ENCODE data around the gene RPP14. TPM values are rescaled to one million over a fixed set of nuclear protein-coding genes. Genes with fewer than 3 reads are reported as not detected.
A peak's percentile ranks its signal among the peaks of the same experiment; 100 is the strongest.

Gene RPP14
- total and polyA plus RNA-seq, 2 experiments from 2014 or later, result 11.7 to 18.6 TPM

DNA sequence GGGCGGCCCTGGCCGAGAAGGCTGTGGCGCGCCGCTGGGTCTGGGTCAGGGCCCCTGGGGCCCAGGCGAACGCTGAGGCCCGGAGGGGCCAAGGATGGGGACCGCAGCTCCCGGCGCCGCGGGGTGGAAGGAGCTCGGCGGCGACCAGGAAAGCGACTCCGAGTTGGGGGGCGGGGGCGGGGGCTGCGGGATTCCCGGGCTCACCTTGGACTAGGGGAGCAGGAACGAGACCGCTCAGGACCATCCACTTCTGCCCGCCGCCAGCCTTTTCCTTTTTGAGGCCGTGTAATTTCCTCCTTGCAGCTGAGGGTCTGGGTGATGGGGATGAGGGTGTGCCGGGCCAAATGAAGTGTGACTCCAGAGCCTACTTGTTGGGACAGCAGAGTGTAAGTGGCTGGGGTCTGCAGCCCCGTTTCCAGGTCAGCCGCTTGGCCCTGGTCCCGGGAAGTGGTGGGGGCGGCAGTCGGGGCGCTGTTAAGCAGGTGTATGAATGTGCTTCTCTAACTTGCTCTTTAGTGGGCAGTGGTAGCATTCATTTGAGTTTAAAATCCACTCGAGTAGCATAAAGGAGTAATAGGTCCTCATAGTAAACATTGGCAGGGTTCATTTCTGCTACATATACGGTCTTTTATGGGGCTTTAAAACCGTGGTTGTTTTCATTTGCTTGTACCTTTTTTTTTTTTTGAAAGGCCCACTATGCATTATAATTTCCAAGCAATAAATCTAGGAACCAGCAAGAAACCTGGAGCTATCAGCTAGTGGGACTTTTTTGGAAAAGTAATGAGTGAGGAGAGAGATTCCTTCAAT is 27.4 kb downstream of the RPP14 start:
- Mint-ChIP-seq H3K4me1 (peaks cover 18% of the 10 kb centered on the region), H3K27me3 (ENCODE audit: insufficient read depth, low read depth, poor library complexity) (peaks cover 15% of the 10 kb centered on the region), H3K36me3 (ENCODE audit: low read depth) (no peaks in the 10 kb centered on the region), H3K9me3 (no peaks in the 10 kb centered on the region), H3K4me3 (peak overlapping the region; percentile 85), H3K27ac (no peak overlapping the region)
- no peaks in the 10 kb centered on the region for H4K20me1 ChIP-seq (replicated peaks; ENCODE audit: insufficient read depth)
- no peaks in the 10 kb centered on the region for H3K79me2 ChIP-seq (replicated peaks; ENCODE audit: insufficient read depth)
- no peaks in the 10 kb centered on the region for H3K9me2 ChIP-seq (ENCODE audit: insufficient read depth)
- peak overlapping the region; percentile 93 for H3K4me2 ChIP-seq
- H2AFZ ChIP-seq, result peak overlapping the region; percentile 66
- DNase-seq (ENCODE audit: low spot score) (peak; percentile 63), ATAC-seq (peak; percentile 68)
- peaks cover 25% of the 10 kb centered on the region for H3K27me3 ChIP-seq (ENCODE audit: insufficient read depth)
- no peak overlapping the region for H3K27ac ChIP-seq (ENCODE audit: low read depth)
- TF ChIP-seq, protein P1, sequence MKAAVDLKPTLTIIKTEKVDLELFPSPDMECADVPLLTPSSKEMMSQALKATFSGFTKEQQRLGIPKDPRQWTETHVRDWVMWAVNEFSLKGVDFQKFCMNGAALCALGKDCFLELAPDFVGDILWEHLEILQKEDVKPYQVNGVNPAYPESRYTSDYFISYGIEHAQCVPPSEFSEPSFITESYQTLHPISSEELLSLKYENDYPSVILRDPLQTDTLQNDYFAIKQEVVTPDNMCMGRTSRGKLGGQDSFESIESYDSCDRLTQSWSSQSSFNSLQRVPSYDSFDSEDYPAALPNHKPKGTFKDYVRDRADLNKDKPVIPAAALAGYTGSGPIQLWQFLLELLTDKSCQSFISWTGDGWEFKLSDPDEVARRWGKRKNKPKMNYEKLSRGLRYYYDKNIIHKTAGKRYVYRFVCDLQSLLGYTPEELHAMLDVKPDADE (IDR thresholded peaks at IDR 0.05), result no peak
- TF ChIP-seq, protein P2, sequence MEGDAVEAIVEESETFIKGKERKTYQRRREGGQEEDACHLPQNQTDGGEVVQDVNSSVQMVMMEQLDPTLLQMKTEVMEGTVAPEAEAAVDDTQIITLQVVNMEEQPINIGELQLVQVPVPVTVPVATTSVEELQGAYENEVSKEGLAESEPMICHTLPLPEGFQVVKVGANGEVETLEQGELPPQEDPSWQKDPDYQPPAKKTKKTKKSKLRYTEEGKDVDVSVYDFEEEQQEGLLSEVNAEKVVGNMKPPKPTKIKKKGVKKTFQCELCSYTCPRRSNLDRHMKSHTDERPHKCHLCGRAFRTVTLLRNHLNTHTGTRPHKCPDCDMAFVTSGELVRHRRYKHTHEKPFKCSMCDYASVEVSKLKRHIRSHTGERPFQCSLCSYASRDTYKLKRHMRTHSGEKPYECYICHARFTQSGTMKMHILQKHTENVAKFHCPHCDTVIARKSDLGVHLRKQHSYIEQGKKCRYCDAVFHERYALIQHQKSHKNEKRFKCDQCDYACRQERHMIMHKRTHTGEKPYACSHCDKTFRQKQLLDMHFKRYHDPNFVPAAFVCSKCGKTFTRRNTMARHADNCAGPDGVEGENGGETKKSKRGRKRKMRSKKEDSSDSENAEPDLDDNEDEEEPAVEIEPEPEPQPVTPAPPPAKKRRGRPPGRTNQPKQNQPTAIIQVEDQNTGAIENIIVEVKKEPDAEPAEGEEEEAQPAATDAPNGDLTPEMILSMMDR (conservative IDR thresholded peaks at IDR 0.05; ENCODE audit: low read depth in 2 of 2), result peak in 1 of 2 experiments; percentile 17; a peak in 1 of 4 replicates
- TF ChIP-seq NANOG (IDR thresholded peaks at IDR 0.05; ENCODE audit: borderline replicate concordance) (no peak), EZH2 (IDR thresholded peaks at IDR 0.05; ENCODE audit: low read depth, unreplicated experiment) (no peak)
- TF ChIP-seq, protein P3, sequence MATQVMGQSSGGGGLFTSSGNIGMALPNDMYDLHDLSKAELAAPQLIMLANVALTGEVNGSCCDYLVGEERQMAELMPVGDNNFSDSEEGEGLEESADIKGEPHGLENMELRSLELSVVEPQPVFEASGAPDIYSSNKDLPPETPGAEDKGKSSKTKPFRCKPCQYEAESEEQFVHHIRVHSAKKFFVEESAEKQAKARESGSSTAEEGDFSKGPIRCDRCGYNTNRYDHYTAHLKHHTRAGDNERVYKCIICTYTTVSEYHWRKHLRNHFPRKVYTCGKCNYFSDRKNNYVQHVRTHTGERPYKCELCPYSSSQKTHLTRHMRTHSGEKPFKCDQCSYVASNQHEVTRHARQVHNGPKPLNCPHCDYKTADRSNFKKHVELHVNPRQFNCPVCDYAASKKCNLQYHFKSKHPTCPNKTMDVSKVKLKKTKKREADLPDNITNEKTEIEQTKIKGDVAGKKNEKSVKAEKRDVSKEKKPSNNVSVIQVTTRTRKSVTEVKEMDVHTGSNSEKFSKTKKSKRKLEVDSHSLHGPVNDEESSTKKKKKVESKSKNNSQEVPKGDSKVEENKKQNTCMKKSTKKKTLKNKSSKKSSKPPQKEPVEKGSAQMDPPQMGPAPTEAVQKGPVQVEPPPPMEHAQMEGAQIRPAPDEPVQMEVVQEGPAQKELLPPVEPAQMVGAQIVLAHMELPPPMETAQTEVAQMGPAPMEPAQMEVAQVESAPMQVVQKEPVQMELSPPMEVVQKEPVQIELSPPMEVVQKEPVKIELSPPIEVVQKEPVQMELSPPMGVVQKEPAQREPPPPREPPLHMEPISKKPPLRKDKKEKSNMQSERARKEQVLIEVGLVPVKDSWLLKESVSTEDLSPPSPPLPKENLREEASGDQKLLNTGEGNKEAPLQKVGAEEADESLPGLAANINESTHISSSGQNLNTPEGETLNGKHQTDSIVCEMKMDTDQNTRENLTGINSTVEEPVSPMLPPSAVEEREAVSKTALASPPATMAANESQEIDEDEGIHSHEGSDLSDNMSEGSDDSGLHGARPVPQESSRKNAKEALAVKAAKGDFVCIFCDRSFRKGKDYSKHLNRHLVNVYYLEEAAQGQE (IDR thresholded peaks at IDR 0.05; ENCODE audit: unreplicated experiment), result no peak
- H3K4me1 ChIP-seq (ENCODE audit: insufficient read depth), result peaks cover 11% of the 10 kb centered on the region
- H3F3A ChIP-seq (replicated peaks; ENCODE audit: low read depth), result no peaks in the 10 kb centered on the region; the same call in 1 of the 2 replicates
- no peaks in the 10 kb centered on the region for H3K36me3 ChIP-seq (ENCODE audit: insufficient read depth)
- H3K4me3 ChIP-seq, result peak overlapping the region; percentile 85

DNA sequence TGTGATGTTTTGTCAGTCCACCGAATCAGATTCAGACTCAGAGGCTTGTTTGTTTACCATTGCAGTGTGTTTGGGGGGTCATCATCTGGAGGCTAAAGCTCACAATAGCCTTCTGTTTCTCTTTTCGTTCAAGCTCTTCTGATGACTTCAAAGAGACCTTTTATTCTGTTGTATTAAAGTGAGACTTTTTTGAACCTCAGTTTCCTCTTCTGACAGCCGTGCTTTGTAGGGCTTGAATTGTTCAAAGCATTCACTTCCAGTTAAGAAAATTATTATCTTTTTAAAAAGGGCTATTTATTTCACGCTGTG is 27.9 kb downstream of the RPP14 start:
- Histone ChIP-seq H3K4me1 (ENCODE audit: insufficient read depth) (peaks cover 11% of the 10 kb centered on the region), H3K4me3 (peak overlapping the region; percentile 85), H3K9me2 (ENCODE audit: insufficient read depth) (no peaks in the 10 kb centered on the region), H3F3A (replicated peaks; ENCODE audit: low read depth) (no peaks in the 10 kb centered on the region; the same call in 1 of the 2 replicates), H3K79me2 (replicated peaks; ENCODE audit: insufficient read depth) (no peaks in the 10 kb centered on the region), H3K27me3 (ENCODE audit: insufficient read depth) (peaks cover 25% of the 10 kb centered on the region), H4K20me1 (replicated peaks; ENCODE audit: insufficient read depth) (no peaks in the 10 kb centered on the region), H3K4me2 (peak overlapping the region; percentile 93), H2AFZ (peak overlapping the region; percentile 66), H3K36me3 (ENCODE audit: insufficient read depth) (no peaks in the 10 kb centered on the region), H3K27ac (ENCODE audit: low read depth) (no peak overlapping the region)
- no peak overlapping the region for H3K27ac Mint-ChIP-seq
- H3K4me3 Mint-ChIP-seq, result peak overlapping the region; percentile 85
- no peak for DNase-seq (ENCODE audit: low spot score)
- H3K36me3 Mint-ChIP-seq (ENCODE audit: low read depth), result no peaks in the 10 kb centered on the region
- peaks cover 18% of the 10 kb centered on the region for H3K4me1 Mint-ChIP-seq
- peaks cover 15% of the 10 kb centered on the region for H3K27me3 Mint-ChIP-seq (ENCODE audit: insufficient read depth, low read depth, poor library complexity)
- H3K9me3 Mint-ChIP-seq, result no peaks in the 10 kb centered on the region
- no peak for ATAC-seq
- TF ChIP-seq, protein P3 (IDR thresholded peaks at IDR 0.05; ENCODE audit: unreplicated experiment), result no peak
- no peak for TF ChIP-seq JUNB (IDR thresholded peaks at IDR 0.05; ENCODE audit: unreplicated experiment)
- TF ChIP-seq ZNF331 (CRISPR knock-in tag; IDR thresholded peaks at IDR 0.05; ENCODE audit: low read depth), result no peak
- no peak for TF ChIP-seq ZNF114 (CRISPR knock-in tag; IDR thresholded peaks at IDR 0.05)
- TF ChIP-seq POLR2AphosphoS5 (IDR thresholded peaks at IDR 0.05; ENCODE audit: low read depth), result no peak
- TF ChIP-seq EZH2 (IDR thresholded peaks at IDR 0.05; ENCODE audit: low read depth, unreplicated experiment), result no peak

Data from GM23338 (cell line).